D721Med (cell line): ENCODE measurements around the gene SKI.

Experiments
- DNase-seq: peaks from one replicate; pipeline ENCODE4 v3.0.0; 2011; ENCODE audit warnings: low spot score; ENCODE audit not compliant: insufficient read length
- FAIRE-seq: peaks from 2 replicates; lab custom pipeline; 2011; peaks lifted over from hg19 to GRCh38; lab: Jason Lieb, UNC
- CTCF ChIP-seq: IDR thresholded peaks from 2 replicates; pipeline ENCODE4 v1.5.1; 2012; ENCODE audit warnings: mild to moderate bottlenecking, control low read depth; ENCODE audit not compliant: insufficient read depth; ENCODE audit errors: missing control alignments

The SKI gene

GRCh38 chr1:2344121-2344681 is 116.1 kb downstream of the SKI start:
- no peak for TF ChIP-seq CTCF
- FAIRE-seq (no peak), DNase-seq (no peak)

- TF ChIP-seq CTCF: no peak
- DNase-seq (no peak), FAIRE-seq (no peak)
Measured at GRCh38 chr1:2344744-2345296, 116.7 kb downstream of the SKI start.

DNA sequence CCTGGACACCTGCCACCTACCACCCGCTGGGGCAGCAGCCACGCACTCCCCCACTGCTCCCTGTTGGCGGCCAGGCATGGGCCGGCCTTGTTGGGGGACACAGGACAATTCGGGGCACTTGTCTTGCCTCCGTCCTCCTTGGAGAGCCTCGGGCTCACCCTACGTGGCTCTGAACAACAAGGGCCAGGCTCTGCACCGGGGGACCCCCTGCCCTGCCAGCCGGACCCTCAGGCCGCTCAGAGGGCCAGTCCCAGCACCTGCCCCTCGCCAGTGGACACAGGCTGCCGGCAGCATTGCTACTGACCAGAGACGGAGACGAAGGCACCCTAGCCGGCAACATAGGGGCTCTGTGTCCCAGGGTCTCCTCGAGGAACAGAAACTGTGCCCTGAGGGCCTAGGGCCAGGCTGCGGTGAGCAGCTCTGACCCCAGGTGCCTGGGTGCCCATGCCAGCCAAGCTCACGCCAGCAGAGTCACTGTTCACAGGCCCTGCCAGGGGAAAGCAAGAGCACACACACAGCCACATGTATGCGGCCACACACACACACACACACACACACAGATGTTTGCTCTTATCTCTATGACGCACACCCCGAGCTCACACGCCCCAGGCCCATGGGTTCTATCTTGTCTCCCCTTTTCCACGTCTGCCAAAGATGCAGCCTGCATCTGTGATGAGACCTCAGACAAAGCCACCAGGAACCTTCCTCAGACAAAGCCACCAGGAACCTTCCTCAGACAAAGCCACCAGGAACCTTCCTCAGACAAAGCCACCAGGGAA is 117.4 kb downstream of the SKI start:
- TF ChIP-seq CTCF: no peak
- no peak for DNase-seq
- FAIRE-seq: no peak

- no peak for TF ChIP-seq CTCF
- FAIRE-seq: no peak
- DNase-seq: no peak
Measured at GRCh38 chr1:2346691-2347408, 118.7 kb downstream of the SKI start.

GRCh38 chr1:2347409-2347785 is 119.3 kb downstream of the SKI start:
- FAIRE-seq: no peak
- TF ChIP-seq CTCF: no peak

GRCh38 chr1:2347896-2348295 is 119.8 kb downstream of the SKI start:
- TF ChIP-seq CTCF: no peak
- FAIRE-seq (no peak), DNase-seq (no peak)

More at GRCh38 chr1:2347409-2347785, 119.3 kb downstream of the SKI start:
- DNase-seq: no peak
